HCT116 (cell line): ENCODE results near the gene POLE. TPM values are rescaled to one million over a fixed set of nuclear protein-coding genes. Genes with fewer than 3 reads are reported as not detected.

Source experiments
- ATAC-seq: fragments of 200-7000 bp; cut with Tn5 transposase; 2 replicates; pipeline ENCODE4 v1.9.1; 2020; ENCODE audit warnings: mild to moderate bottlenecking, moderate library complexity
- BruUV-seq: library from RNA; stranded (reverse); fragments of 400-500 nt; replicated peaks from 2 replicates; lab custom pipeline; 2021; lab: Mats Ljungman, UMichigan
- CTCF ChIA-PET: fragments of 300-600 bp; sonication (Branson Sonifier 250); formaldehyde crosslinking; loops from one replicate; lab custom pipeline; 2021; ENCODE audit warnings: antibody characterized with exemption; lab: Charles Lee
- POLR2A ChIA-PET: fragments of 300-600, 350-600 bp; sonication (Branson Sonifier 250); formaldehyde crosslinking; loops from one replicate; lab custom pipeline; 2021; ENCODE audit warnings: antibody characterized with exemption; lab: Charles Lee
- RAD21 ChIA-PET, 2 experiments: fragments of 300-600 bp; sonication (Branson Sonifier 250); formaldehyde crosslinking; loops; one replicate each; lab custom pipeline; 2023; ENCODE audit warnings: low total read pairs in 2 of 2; ENCODE audit not compliant: uncharacterized antibody in 2 of 2, unreplicated experiment in 2 of 2, low non-redundant PET in 1 of 2; lab: Charles Lee
- DNase-seq: peaks from one replicate; pipeline ENCODE4 v3.0.0-alpha.2; 2010; ENCODE audit warnings: low read depth, low spot score
- H2AFZ ChIP-seq: fragments of 200-600 bp; shearing (Covaris generic), sonication (generic); 2 replicates; pipeline ENCODE4 v1.6.1; 2017; ENCODE audit warnings: low read depth, mixed run types, mixed read lengths, antibody characterized with exemption, low read length; ENCODE audit not compliant: poor library complexity, severe bottlenecking
- H3K27ac ChIP-seq: 2 replicates; pipeline ENCODE4 v1.5.1; 2012; ENCODE audit warnings: low read depth, low read length
- H3K27me3 ChIP-seq: fragments of 200-600 bp; sonication (generic); 2 replicates; pipeline ENCODE4 v1.6.1; 2016; ENCODE audit warnings: mixed run types, low read length, mixed read lengths; ENCODE audit not compliant: insufficient read depth
- H3K36me3 ChIP-seq, 2 experiments: fragments of 200-500 bp in 1 of 2; fragments of 200-600 bp in 1 of 2; sonication (Bioruptor generic) in 1 of 2; sonication (generic) in 1 of 2; 2 replicates each; pipeline versions ENCODE4 v1.5.1 to v1.6.1; 2014 to 2016; ENCODE audit warnings: low read length in 2 of 2, inconsistent platforms in 1 of 2, mixed read lengths in 1 of 2, mixed run types in 1 of 2; ENCODE audit not compliant: insufficient read depth in 2 of 2, control insufficient read depth in 1 of 2
- H3K4me1 ChIP-seq, 2 experiments: fragments of 200-600 bp in 1 of 2; sonication (generic) in 1 of 2; 2 replicates each; pipeline versions ENCODE4 v1.5.1 to v1.6.1; 2012 to 2017; ENCODE audit warnings: low read length in 2 of 2, inconsistent platforms in 1 of 2, mild to moderate bottlenecking in 1 of 2, mixed read lengths in 1 of 2, mixed run types in 1 of 2, moderate library complexity in 1 of 2; ENCODE audit not compliant: insufficient read depth in 2 of 2, control insufficient read depth in 1 of 2
- H3K4me2 ChIP-seq: fragments of 200-600 bp; sonication (generic); 2 replicates; pipeline ENCODE4 v1.6.1; 2017; ENCODE audit warnings: mixed run types, low read length, mixed read lengths
- H3K4me3 ChIP-seq, 2 experiments: fragments of 200-600 bp in 1 of 2; sonication (generic) in 1 of 2; replicated peaks in 1 of 2; 2 replicates each; pipeline ENCODE4 v1.5.1; 2011 to 2016; ENCODE audit warnings: low read length in 2 of 2, control low read depth in 1 of 2, low read depth in 1 of 2, mild to moderate bottlenecking in 1 of 2, mixed read lengths in 1 of 2, mixed run types in 1 of 2
- H3K79me2 ChIP-seq: fragments of 200-600 bp; sonication (generic); 2 replicates; pipeline ENCODE4 v1.6.1; 2017; ENCODE audit warnings: mild to moderate bottlenecking, mixed run types, low read length, moderate library complexity, mixed read lengths; ENCODE audit not compliant: insufficient read depth
- H3K9ac ChIP-seq: fragments of 200-600 bp; sonication (generic); 2 replicates; pipeline ENCODE4 v1.6.1; 2016; ENCODE audit warnings: low read length, mixed read lengths
- H3K9me2 ChIP-seq: fragments of 200-600 bp; sonication (generic), shearing (Covaris generic); 2 replicates; pipeline ENCODE4 v1.6.1; 2017; ENCODE audit warnings: mixed run types, mild to moderate bottlenecking, moderate library complexity; ENCODE audit not compliant: insufficient read depth
- H3K9me3 ChIP-seq, 2 experiments: fragments of 200-500 bp in 1 of 2; fragments of 200-600 bp in 1 of 2; sonication (Bioruptor generic) in 1 of 2; sonication (generic) in 1 of 2; 2 replicates each; pipeline ENCODE4 v1.6.1; 2014 to 2017; ENCODE audit warnings: low read length in 2 of 2, mixed read lengths in 2 of 2, inconsistent platforms in 1 of 2, low read depth in 1 of 2, mild to moderate bottlenecking in 1 of 2, mixed run types in 1 of 2, moderate library complexity in 1 of 2; ENCODE audit not compliant: control insufficient read depth in 1 of 2, insufficient read depth in 1 of 2
- H4K20me1 ChIP-seq: fragments of 200-600 bp; sonication (generic), shearing (Covaris generic); 2 replicates; pipeline ENCODE4 v1.6.1; 2017; ENCODE audit warnings: mixed run types, mild to moderate bottlenecking, moderate library complexity; ENCODE audit not compliant: insufficient read depth
- CBX3 ChIP-seq: IDR thresholded peaks from 2 replicates; pipeline ENCODE4 v1.6.1; 2012; ENCODE audit warnings: low read depth
- EZH2 ChIP-seq: fragments of 200-600 bp; sonication (generic); IDR thresholded peaks from 2 replicates; pipeline ENCODE4 v1.6.1; 2017; ENCODE audit warnings: antibody characterized with exemption, mixed run types
- SIN3A ChIP-seq: IDR thresholded peaks from 2 replicates; pipeline ENCODE4 v1.6.1; 2012; ENCODE audit warnings: low read depth
- YY1 ChIP-seq: IDR thresholded peaks from 2 replicates; pipeline ENCODE4 v1.6.1; 2011; ENCODE audit warnings: low read length, low read depth, moderate library complexity, mild to moderate bottlenecking; ENCODE audit not compliant: insufficient replicate concordance; ENCODE audit errors: extremely low read depth
- ZNF274 ChIP-seq: fragments of 200-500 bp; sonication (Bioruptor generic); IDR thresholded peaks from 2 replicates; pipeline ENCODE4 v1.6.1; 2014; ENCODE audit warnings: mild to moderate bottlenecking, low read depth, low read length, inconsistent platforms
- intact Hi-C: fragments of 100-400 bp; cut with micrococcal nuclease; formaldehyde crosslinking; loops from 2 replicates; pipeline ENCODE4 v1.10.0; 2022
- total RNA-seq: library from RNA; stranded (reverse); gene quantifications from one replicate; pipeline ENCODE4 v1.2.1, GENCODE V29; 2021; ENCODE audit not compliant: unreplicated experiment
- TF ChIP-seq, protein P1 (sequence below): IDR thresholded peaks from 2 replicates; pipeline ENCODE4 v1.6.1; 2011; ENCODE audit warnings: mild to moderate bottlenecking, low read length, moderate library complexity; ENCODE audit not compliant: insufficient replicate concordance; ENCODE audit errors: extremely low read depth

POLE gene
- total RNA-seq, 1 experiment from 2014 or later, result 128 TPM

- Histone ChIP-seq H3K27ac (no peak overlapping the region), H2AFZ (no peak overlapping the region), H3K36me3 (peaks cover 71 to 76% of the 10 kb centered on the region in 2 experiments), H3K9me2 (no peaks in the 10 kb centered on the region), H3K9me3 (no peaks in the 10 kb centered on the region), H3K4me2 (no peak overlapping the region), H3K79me2 (0 out of 2 replicates have a peak, but pooled peaks cover 3% of the 10 kb centered on the region), H3K27me3 (no peaks in the 10 kb centered on the region), H4K20me1 (no peaks in the 10 kb centered on the region), H3K4me1 (no peaks in the 10 kb centered on the region), H3K4me3 (no peak overlapping the region), H3K9ac (no peak overlapping the region)
- TF ChIP-seq SIN3A (no peak), EZH2 (no peak), CBX3 (no peak), YY1 (no peak), ZNF274 (no peak)
- TF ChIP-seq, protein P1, sequence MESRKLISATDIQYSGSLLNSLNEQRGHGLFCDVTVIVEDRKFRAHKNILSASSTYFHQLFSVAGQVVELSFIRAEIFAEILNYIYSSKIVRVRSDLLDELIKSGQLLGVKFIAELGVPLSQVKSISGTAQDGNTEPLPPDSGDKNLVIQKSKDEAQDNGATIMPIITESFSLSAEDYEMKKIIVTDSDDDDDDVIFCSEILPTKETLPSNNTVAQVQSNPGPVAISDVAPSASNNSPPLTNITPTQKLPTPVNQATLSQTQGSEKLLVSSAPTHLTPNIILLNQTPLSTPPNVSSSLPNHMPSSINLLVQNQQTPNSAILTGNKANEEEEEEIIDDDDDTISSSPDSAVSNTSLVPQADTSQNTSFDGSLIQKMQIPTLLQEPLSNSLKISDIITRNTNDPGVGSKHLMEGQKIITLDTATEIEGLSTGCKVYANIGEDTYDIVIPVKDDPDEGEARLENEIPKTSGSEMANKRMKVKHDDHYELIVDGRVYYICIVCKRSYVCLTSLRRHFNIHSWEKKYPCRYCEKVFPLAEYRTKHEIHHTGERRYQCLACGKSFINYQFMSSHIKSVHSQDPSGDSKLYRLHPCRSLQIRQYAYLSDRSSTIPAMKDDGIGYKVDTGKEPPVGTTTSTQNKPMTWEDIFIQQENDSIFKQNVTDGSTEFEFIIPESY, result no peak
- POLR2A ChIA-PET, result no interaction called here
- CTCF ChIA-PET, result no interaction called here
- DNase-seq (no peak), ATAC-seq (no peak)
- RAD21 ChIA-PET, result no interaction called here
- BruUV-seq, result no TSS peak
- intact Hi-C loops, result no loop called here
Measured at GRCh38 chr12:132664206-132665148, 22.7 kb downstream of the POLE start.
